ENCODE results near the gene TOB1.

DNA sequence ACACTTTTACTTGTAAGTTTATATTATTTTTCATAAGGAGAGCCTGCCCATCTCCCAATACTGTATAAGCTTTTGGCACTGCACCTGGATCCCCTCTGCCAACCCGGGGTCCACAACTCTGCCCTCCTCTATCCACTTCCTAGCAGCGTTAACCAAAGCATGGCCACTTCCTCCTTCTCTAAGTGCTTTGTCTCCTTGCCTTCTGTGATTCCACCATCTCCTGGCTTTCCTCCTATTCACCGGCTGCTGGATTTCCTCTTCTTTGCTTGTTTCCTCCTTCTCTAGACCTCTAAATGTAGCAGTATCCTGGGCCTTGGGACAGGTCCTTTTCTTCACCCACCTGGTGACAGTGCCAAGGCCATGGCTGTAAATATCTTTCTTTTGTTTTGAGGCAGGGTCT is 50.8 kb downstream of the TOB1 start:
- no peak for TF ChIP-seq CTCF (conservative IDR thresholded peaks at IDR 0.05; ENCODE audit: low read depth, low read length)
- TF ChIP-seq RFX5 (IDR thresholded peaks at IDR 0.05; ENCODE audit: low read depth, low read length) = no peak
- no peak for TF ChIP-seq POLR2A (IDR thresholded peaks at IDR 0.05; ENCODE audit: low read depth, low read length)
- TF ChIP-seq SMC3 (IDR thresholded peaks at IDR 0.05; ENCODE audit: low read depth, low read length) = no peak
- TF ChIP-seq FOS (IDR thresholded peaks at IDR 0.05; ENCODE audit: low read depth, low read length) = no peak
- TF ChIP-seq RAD21 (IDR thresholded peaks at IDR 0.05; ENCODE audit: low read length) = no peak
- TF ChIP-seq MXI1 (IDR thresholded peaks at IDR 0.05; ENCODE audit: borderline replicate concordance, low read depth, low read length) = no peak
- no peak for TF ChIP-seq MAFK (IDR thresholded peaks at IDR 0.05; ENCODE audit: low read depth, low read length)
- no peak for TF ChIP-seq NFE2L2 (IDR thresholded peaks at IDR 0.05; ENCODE audit: low read depth, low read length)
